OCI-LY3 (cell line): ENCODE measurements around the gene GJA1.

Source experiments
- H2AFZ ChIP-seq: fragments of 200-600, 300-600 bp; shearing (Covaris generic); 2 replicates; pipeline ENCODE4 v1.6.0; 2014; ENCODE audit warnings: antibody characterized with exemption, low read depth, low read length
- H3K27ac ChIP-seq: fragments of 200-600, 300-600 bp; sonication (generic); 2 replicates; pipeline ENCODE4 v1.5.1; 2014; ENCODE audit warnings: mild to moderate bottlenecking, low read length, moderate library complexity, mixed read lengths
- H3K27me3 ChIP-seq: fragments of 200-600, 300-600 bp; sonication (generic); 2 replicates; pipeline ENCODE4 v1.6.1; 2014; ENCODE audit warnings: low read depth, low read length, mixed read lengths
- H3K36me3 ChIP-seq: fragments of 200-600, 300-600 bp; sonication (generic); replicated peaks from 2 replicates; pipeline ENCODE3; 2014; ENCODE audit warnings: low read depth, low read length, mixed read lengths
- H3K4me1 ChIP-seq: fragments of 300-600, 200-600 bp; sonication (generic); 2 replicates; pipeline ENCODE4 v1.6.1; 2014; ENCODE audit warnings: low read length, mixed read lengths
- H3K4me2 ChIP-seq: fragments of 200-600, 300-600 bp; sonication (generic); 2 replicates; pipeline ENCODE4 v1.6.1; 2014; ENCODE audit warnings: low read length, mixed read lengths
- H3K4me3 ChIP-seq: fragments of 300-600, 200-600 bp; sonication (generic); 2 replicates; pipeline ENCODE4 v1.5.1; 2014; ENCODE audit warnings: antibody characterized with exemption, mild to moderate bottlenecking, low read length, moderate library complexity
- H3K79me2 ChIP-seq: fragments of 300-600, 200-600 bp; shearing (Covaris generic); 2 replicates; pipeline ENCODE4 v1.6.1; 2014; ENCODE audit warnings: mild to moderate bottlenecking, low read length, mixed read lengths
- H3K9ac ChIP-seq: fragments of 300-600, 200-600 bp; shearing (Covaris generic); 2 replicates; pipeline ENCODE4 v1.6.0; 2014; ENCODE audit warnings: mild to moderate bottlenecking, low read length, moderate library complexity
- H3K9me3 ChIP-seq: fragments of 200-600, 300-600 bp; shearing (Covaris generic); 2 replicates; pipeline ENCODE4 v1.6.1; 2014; ENCODE audit warnings: low read length, mixed read lengths; ENCODE audit not compliant: insufficient read depth
- H4K20me1 ChIP-seq: fragments of 200-600, 300-600 bp; sonication (generic); 2 replicates; pipeline ENCODE4 v1.6.1; 2016; ENCODE audit warnings: low read length, mixed read lengths; ENCODE audit not compliant: insufficient read depth
- EZH2phosphoT487 ChIP-seq: fragments of 200-600 bp; shearing (Covaris generic); IDR thresholded peaks from 2 replicates; pipeline ENCODE4 v1.6.1; 2018; ENCODE audit warnings: antibody characterized with exemption, mixed run types, low read depth
- TF ChIP-seq, protein P1 (sequence below): fragments of 200-600, 300-600 bp; sonication (generic); IDR thresholded peaks from 2 replicates; pipeline ENCODE4 v1.5.1; 2014; ENCODE audit warnings: antibody characterized with exemption, low read length, low read depth

GJA1 gene

GRCh38 chr6:121449331-121449730 lies 13.9 kb downstream of the GJA1 start:
- H3K36me3 ChIP-seq, result no peaks in the 10 kb centered on the region
- no peak overlapping the region for H3K9ac ChIP-seq
- H3K27me3 ChIP-seq, result no peaks in the 10 kb centered on the region
- no peaks in the 10 kb centered on the region for H3K9me3 ChIP-seq
- TF ChIP-seq, protein P1, sequence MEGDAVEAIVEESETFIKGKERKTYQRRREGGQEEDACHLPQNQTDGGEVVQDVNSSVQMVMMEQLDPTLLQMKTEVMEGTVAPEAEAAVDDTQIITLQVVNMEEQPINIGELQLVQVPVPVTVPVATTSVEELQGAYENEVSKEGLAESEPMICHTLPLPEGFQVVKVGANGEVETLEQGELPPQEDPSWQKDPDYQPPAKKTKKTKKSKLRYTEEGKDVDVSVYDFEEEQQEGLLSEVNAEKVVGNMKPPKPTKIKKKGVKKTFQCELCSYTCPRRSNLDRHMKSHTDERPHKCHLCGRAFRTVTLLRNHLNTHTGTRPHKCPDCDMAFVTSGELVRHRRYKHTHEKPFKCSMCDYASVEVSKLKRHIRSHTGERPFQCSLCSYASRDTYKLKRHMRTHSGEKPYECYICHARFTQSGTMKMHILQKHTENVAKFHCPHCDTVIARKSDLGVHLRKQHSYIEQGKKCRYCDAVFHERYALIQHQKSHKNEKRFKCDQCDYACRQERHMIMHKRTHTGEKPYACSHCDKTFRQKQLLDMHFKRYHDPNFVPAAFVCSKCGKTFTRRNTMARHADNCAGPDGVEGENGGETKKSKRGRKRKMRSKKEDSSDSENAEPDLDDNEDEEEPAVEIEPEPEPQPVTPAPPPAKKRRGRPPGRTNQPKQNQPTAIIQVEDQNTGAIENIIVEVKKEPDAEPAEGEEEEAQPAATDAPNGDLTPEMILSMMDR, result no peak
- no peak for TF ChIP-seq EZH2phosphoT487
- no peaks in the 10 kb centered on the region for H4K20me1 ChIP-seq
- no peak overlapping the region for H2AFZ ChIP-seq
- no peaks in the 10 kb centered on the region for H3K4me1 ChIP-seq
- H3K4me3 ChIP-seq, result no peak overlapping the region
- H3K27ac ChIP-seq, result no peak overlapping the region
- no peak overlapping the region for H3K4me2 ChIP-seq
- H3K79me2 ChIP-seq, result no peaks in the 10 kb centered on the region

- H3K4me2 ChIP-seq, result no peak overlapping the region
- no peaks in the 10 kb centered on the region for H3K79me2 ChIP-seq
- H2AFZ ChIP-seq, result no peak overlapping the region
- H3K27ac ChIP-seq, result no peak overlapping the region
- H3K36me3 ChIP-seq, result no peaks in the 10 kb centered on the region
- H3K4me1 ChIP-seq, result no peaks in the 10 kb centered on the region
- no peaks in the 10 kb centered on the region for H4K20me1 ChIP-seq
- no peaks in the 10 kb centered on the region for H3K27me3 ChIP-seq
- H3K9me3 ChIP-seq, result no peaks in the 10 kb centered on the region
- no peak for TF ChIP-seq EZH2phosphoT487
- TF ChIP-seq, protein P1, result no peak
- H3K4me3 ChIP-seq, result no peak overlapping the region
- H3K9ac ChIP-seq, result no peak overlapping the region
Observed at GRCh38 chr6:121450242-121450641, 14.8 kb downstream of the GJA1 start.

- no peak overlapping the region for H2AFZ ChIP-seq
- no peak overlapping the region for H3K4me2 ChIP-seq
- H3K27me3 ChIP-seq, result no peaks in the 10 kb centered on the region
- no peaks in the 10 kb centered on the region for H3K79me2 ChIP-seq
- H4K20me1 ChIP-seq, result no peaks in the 10 kb centered on the region
- no peaks in the 10 kb centered on the region for H3K36me3 ChIP-seq
- TF ChIP-seq, protein P1, result no peak
- TF ChIP-seq EZH2phosphoT487, result no peak
- H3K4me1 ChIP-seq, result no peaks in the 10 kb centered on the region
- H3K9me3 ChIP-seq, result no peaks in the 10 kb centered on the region
- no peak overlapping the region for H3K27ac ChIP-seq
- no peak overlapping the region for H3K4me3 ChIP-seq
- no peak overlapping the region for H3K9ac ChIP-seq
Observed at GRCh38 chr6:121451250-121451649, 15.8 kb downstream of the GJA1 start.

DNA sequence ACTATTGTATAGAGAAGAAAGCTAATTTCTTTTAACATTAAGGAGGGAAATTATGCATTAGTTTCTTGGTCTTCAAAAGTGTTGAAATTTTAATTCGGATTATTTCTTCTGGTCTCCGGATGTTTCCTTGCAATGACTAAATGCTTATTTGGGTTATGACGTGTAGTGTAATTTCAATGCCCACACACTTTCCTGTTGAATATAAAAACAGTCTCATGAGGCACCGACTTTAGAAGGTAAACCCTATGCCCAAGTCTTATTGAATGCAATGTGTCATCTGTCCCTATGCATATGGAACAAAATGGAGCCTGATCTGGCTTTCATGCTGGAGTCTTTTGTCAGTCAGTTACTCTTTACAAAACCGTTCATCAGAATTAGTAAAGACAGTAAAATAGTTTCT lies 17.7 kb downstream of the GJA1 start:
- Histone ChIP-seq H3K9ac (no peak overlapping the region), H3K4me1 (no peaks in the 10 kb centered on the region), H3K27me3 (no peaks in the 10 kb centered on the region), H3K4me3 (no peak overlapping the region), H3K4me2 (no peak overlapping the region), H2AFZ (no peak overlapping the region), H3K36me3 (no peaks in the 10 kb centered on the region), H3K27ac (no peak overlapping the region), H4K20me1 (no peaks in the 10 kb centered on the region), H3K9me3 (no peaks in the 10 kb centered on the region), H3K79me2 (no peaks in the 10 kb centered on the region)
- TF ChIP-seq EZH2phosphoT487, result no peak
- TF ChIP-seq, protein P1, result no peak
